ENCODE results near the gene CFAP58.
A peak's percentile ranks its signal among the peaks of the same experiment; 100 is the strongest.

CFAP58 gene

DNA sequence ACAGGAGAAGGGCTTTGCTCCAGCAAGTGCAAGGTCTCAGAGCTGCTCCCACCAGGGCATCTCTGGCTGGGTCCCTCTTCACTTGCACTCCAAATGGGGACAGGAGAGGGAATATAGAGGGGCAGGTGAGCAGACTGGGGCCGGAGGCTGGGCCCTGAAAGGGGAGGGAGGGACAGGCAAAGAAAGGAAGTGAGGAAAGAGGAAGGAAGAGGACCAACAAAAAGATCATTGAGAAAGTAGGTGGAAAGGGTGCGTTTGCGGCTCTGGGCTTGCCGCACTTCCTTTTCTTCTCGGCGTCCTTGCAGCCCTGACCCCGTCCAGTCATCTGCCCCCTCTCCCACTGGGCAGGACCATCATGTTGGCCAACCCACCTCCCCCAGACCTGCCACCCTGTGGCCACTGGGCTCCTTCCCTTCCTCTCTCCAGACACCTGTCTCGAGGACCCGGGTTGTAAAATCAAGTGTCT lies 29.4 kb upstream of the CFAP58 start:
- no peak for TF ChIP-seq TAF1 (IDR thresholded peaks at IDR 0.05; ENCODE audit: borderline replicate concordance, insufficient read depth, low read length)
- TF ChIP-seq FOXP2 (optimal IDR thresholded peaks at IDR 0.05; ENCODE audit: borderline replicate concordance, extremely low read depth, extremely low read length, insufficient read depth) = peak; percentile 17

DNA sequence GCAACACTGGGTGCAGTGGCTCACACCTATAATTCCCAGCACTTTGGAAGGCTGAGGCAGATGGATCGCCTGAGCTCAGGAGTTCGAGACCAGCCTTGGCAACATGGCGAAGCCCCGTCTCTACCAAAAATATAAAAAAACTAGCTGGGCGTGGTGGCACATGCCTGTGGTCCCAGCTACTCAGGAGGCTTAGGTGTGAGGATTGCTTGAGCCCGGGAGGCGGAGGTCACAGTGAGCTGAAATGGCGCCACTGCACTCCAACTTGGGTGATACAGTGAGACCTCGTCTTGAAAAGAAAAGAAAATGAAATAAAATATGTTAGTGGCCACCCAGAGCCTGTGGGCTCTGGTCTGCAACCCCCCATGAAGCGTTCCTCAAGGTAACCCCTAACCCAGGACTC lies 28.7 kb upstream of the CFAP58 start:
- TF ChIP-seq POLR2AphosphoS5 (IDR thresholded peaks at IDR 0.05; ENCODE audit: low read depth, low read length) (no peak), FOXP2 (optimal IDR thresholded peaks at IDR 0.05; ENCODE audit: borderline replicate concordance, extremely low read depth, extremely low read length, insufficient read depth) (no peak), SIN3A (IDR thresholded peaks at IDR 0.05; ENCODE audit: borderline replicate concordance, insufficient read depth, low read length) (no peak), TAF1 (IDR thresholded peaks at IDR 0.05; ENCODE audit: borderline replicate concordance, insufficient read depth, low read length) (no peak)
- TF ChIP-seq, protein P1, sequence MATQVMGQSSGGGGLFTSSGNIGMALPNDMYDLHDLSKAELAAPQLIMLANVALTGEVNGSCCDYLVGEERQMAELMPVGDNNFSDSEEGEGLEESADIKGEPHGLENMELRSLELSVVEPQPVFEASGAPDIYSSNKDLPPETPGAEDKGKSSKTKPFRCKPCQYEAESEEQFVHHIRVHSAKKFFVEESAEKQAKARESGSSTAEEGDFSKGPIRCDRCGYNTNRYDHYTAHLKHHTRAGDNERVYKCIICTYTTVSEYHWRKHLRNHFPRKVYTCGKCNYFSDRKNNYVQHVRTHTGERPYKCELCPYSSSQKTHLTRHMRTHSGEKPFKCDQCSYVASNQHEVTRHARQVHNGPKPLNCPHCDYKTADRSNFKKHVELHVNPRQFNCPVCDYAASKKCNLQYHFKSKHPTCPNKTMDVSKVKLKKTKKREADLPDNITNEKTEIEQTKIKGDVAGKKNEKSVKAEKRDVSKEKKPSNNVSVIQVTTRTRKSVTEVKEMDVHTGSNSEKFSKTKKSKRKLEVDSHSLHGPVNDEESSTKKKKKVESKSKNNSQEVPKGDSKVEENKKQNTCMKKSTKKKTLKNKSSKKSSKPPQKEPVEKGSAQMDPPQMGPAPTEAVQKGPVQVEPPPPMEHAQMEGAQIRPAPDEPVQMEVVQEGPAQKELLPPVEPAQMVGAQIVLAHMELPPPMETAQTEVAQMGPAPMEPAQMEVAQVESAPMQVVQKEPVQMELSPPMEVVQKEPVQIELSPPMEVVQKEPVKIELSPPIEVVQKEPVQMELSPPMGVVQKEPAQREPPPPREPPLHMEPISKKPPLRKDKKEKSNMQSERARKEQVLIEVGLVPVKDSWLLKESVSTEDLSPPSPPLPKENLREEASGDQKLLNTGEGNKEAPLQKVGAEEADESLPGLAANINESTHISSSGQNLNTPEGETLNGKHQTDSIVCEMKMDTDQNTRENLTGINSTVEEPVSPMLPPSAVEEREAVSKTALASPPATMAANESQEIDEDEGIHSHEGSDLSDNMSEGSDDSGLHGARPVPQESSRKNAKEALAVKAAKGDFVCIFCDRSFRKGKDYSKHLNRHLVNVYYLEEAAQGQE (IDR thresholded peaks at IDR 0.05; ENCODE audit: insufficient read depth in 1 of 2, low read depth in 2 of 2, low read length in 2 of 2) = no peak

DNA sequence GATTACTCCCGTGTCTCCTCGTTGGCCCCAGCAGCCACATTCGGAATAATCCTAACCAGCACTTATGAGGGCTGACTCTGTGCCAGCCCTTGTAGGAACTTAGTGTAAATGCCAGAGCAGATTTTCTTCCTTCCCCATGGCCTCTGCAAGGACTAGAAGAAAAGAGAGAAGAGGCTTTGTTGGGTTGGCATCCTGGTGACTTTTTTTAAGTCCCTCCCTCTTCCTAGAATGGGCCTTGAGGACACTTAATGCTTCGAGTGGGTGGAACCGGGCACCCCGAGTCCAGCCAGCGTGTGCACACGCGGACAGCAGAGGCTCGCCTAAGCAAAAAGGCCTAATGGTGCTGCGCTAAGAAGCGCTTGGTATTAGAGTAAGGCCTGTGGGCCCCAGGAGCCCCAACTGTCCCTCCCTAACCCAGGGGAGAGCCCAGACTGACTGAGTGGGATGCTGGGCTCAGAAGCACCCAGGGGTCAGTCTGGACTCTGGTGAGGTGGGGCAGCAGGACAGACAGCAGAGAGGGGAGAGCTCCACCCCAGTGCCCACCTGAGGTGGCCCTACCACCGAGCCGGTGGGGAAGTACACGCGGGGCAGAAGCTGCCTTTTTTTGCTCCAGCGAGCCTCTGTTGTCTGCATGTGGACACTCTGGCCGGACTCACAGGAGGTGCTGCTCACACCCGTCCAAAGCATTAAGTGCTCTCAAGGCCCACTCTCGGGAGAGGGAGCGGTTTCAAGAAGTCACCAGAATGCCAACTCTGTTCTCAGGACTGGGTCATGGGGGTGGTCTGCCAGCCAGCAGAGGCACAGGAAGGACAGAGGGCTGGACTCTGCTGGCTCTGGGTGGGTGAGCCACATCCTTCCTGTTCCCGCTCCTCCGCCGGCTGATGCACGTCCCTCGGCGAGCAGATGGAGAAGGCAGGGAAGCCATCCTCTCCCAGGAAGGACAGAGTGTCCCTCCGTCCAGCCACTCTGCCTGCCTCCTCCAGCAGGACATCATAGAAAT lies 27.9 kb upstream of the CFAP58 start:
- no peak for TF ChIP-seq POLR2AphosphoS5 (IDR thresholded peaks at IDR 0.05; ENCODE audit: low read depth, low read length)
- TF ChIP-seq, protein P1 (IDR thresholded peaks at IDR 0.05; ENCODE audit: insufficient read depth in 1 of 2, low read depth in 2 of 2, low read length in 2 of 2) = no peak
- no peak for TF ChIP-seq SIN3A (IDR thresholded peaks at IDR 0.05; ENCODE audit: borderline replicate concordance, insufficient read depth, low read length)
- no peak for TF ChIP-seq TAF1 (IDR thresholded peaks at IDR 0.05; ENCODE audit: borderline replicate concordance, insufficient read depth, low read length)
- TF ChIP-seq FOXP2 (optimal IDR thresholded peaks at IDR 0.05; ENCODE audit: borderline replicate concordance, extremely low read depth, extremely low read length, insufficient read depth) = peak; percentile 33

DNA sequence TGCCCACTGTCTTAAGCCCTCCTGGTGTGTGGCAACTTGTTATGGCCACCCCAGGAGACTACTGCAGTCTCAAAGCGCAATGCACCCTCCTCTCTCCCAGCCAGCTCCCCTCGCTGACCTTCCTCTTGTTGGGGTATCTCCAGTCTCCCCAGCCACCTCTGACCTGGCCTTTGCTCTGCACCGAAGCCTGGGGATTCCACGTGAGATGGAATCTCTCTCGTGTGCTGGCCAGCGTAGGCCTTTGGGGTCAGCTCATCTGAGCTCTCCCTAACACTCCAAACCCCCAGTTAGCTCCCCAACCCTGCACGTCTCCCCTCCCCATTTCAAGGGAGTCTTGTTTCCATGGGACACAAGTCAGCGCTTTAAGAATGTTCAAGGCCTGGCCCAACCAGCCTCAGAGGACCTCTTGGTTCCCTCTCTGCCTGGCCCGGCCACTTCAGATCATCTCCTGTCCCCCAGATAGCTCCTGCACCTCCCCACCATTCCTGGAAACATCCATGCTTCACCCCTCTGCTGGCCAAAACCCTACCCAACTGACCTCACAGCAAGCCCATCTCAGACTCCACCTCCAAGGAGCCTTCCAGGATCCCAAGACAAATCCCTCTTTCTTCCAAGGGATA lies 26.5 kb upstream of the CFAP58 start:
- TF ChIP-seq, protein P1 (IDR thresholded peaks at IDR 0.05; ENCODE audit: insufficient read depth in 1 of 2, low read depth in 2 of 2, low read length in 2 of 2) = no peak
- TF ChIP-seq POLR2AphosphoS5 (IDR thresholded peaks at IDR 0.05; ENCODE audit: low read depth, low read length) = no peak
- TF ChIP-seq TAF1 (IDR thresholded peaks at IDR 0.05; ENCODE audit: borderline replicate concordance, insufficient read depth, low read length) = no peak
- no peak for TF ChIP-seq FOXP2 (optimal IDR thresholded peaks at IDR 0.05; ENCODE audit: borderline replicate concordance, extremely low read depth, extremely low read length, insufficient read depth)
- no peak for TF ChIP-seq SIN3A (IDR thresholded peaks at IDR 0.05; ENCODE audit: borderline replicate concordance, insufficient read depth, low read length)

DNA sequence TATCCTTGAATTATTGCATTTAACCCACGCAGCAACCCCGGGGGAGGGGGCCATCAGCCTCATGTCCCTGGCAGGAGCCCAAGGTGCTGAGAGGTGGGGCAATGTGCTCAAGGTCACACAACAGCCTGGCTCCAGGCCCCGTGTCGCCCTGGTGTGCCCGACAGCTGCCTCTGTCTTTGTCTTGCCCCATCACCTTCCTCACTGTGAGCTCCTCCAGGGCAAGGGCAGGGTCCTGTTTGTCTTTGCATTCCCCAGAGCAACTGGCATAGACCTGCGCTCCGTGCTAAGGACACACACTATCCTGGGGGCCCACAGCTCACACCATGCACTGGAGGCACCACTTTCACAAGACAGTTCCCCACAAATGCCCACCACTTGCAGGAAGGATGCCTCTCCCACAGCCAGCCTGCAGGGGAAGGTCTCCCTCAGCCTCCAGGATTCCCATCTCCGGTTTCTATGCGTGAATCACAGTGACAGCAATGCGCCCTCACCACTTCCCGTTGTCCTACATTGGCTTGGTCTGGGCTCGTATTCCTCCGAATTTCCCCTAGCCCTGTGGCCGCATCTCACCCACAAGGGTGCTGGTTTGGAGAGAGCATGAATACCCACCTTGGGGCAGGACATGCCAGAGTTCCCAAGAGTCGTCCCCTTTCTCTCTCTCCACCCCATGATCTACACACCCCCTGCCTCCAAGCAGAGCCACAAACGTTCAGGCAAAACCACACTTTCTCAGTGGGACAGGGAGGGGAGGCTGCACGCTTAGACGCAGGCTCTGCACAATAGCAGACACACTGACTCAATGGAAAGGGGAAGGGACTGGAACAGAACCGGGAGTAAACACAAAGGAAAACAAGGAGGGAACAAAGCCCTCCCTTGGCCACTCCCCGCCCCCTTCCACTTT lies 25.6 kb upstream of the CFAP58 start:
- no peak; the same call in 1 of the 2 replicates for TF ChIP-seq TAF1 (IDR thresholded peaks at IDR 0.05; ENCODE audit: borderline replicate concordance, insufficient read depth, low read length)
- TF ChIP-seq, protein P1 (IDR thresholded peaks at IDR 0.05; ENCODE audit: insufficient read depth in 1 of 2, low read depth in 2 of 2, low read length in 2 of 2) = 0 out of 4 replicates have a peak, but pooled peaks of 1 of the 2 experiments have one; percentile 6
- no peak for TF ChIP-seq POLR2AphosphoS5 (IDR thresholded peaks at IDR 0.05; ENCODE audit: low read depth, low read length)
- TF ChIP-seq FOXP2 (optimal IDR thresholded peaks at IDR 0.05; ENCODE audit: borderline replicate concordance, extremely low read depth, extremely low read length, insufficient read depth) = peak; percentile 64
- no peak for TF ChIP-seq SIN3A (IDR thresholded peaks at IDR 0.05; ENCODE audit: borderline replicate concordance, insufficient read depth, low read length)
